ENCODE data around the gene STX2. TPM values are rescaled to one million over a fixed set of nuclear protein-coding genes. Genes with fewer than 3 reads are reported as not detected.
"Not testable (repeated sequence)": the region's sequence is repeated elsewhere in the genome, so short reads cannot be mapped to it uniquely, and the experiment has no call there.

Gene STX2
- total and polyA plus RNA-seq, 4 donors: 15.8 to 31.5 (median 25.7) TPM

GRCh38 chr12:130859161-130859560 is 20.1 kb upstream of the STX2 start:
- Histone ChIP-seq H3K27me3 (ENCODE audit: control insufficient read depth in 1 of 2, insufficient read depth in 2 of 2, low read length in 1 of 2) (no peaks in the 10 kb centered on the region), H3K4me3 (ENCODE audit: low read length in 2 of 2) (no peak overlapping the region), H3K9me3 (ENCODE audit: control insufficient read depth, low read length) (no peaks in the 10 kb centered on the region), H3K4me1 (ENCODE audit: control insufficient read depth in 1 of 2, insufficient read depth in 2 of 2, low read length in 2 of 2) (no peaks in the 10 kb centered on the region), H3K36me3 (ENCODE audit: control insufficient read depth in 1 of 2, insufficient read depth in 2 of 2, low read length in 1 of 2) (no peaks in the 10 kb centered on the region), H3K27ac (ENCODE audit: low read depth in 1 of 2, low read length in 2 of 2) (no peak overlapping the region)
- intact Hi-C loops (cut with DNase I): no loop called here
- 92 to 93% methylated on average over 6 of the region's 6 CpGs for WGBS, 2 donors
- DNase-seq: peak in 1 of 2 donors; percentile 65
- ATAC-seq (ENCODE audit: low FRiP score): no peak

GRCh38 chr12:130858084-130858483 is 19.0 kb upstream of the STX2 start:
- no peaks in the 10 kb centered on the region for H3K36me3 ChIP-seq (ENCODE audit: control insufficient read depth in 1 of 2, insufficient read depth in 2 of 2, low read length in 1 of 2)
- H3K4me3 ChIP-seq (ENCODE audit: low read length in 2 of 2): no peak overlapping the region
- no peak overlapping the region for H3K27ac ChIP-seq (ENCODE audit: low read depth in 1 of 2, low read length in 2 of 2)
- intact Hi-C loops (cut with DNase I): no loop called here
- H3K4me1 ChIP-seq (ENCODE audit: control insufficient read depth in 1 of 2, insufficient read depth in 2 of 2, low read length in 2 of 2): no peaks in the 10 kb centered on the region
- H3K9me3 ChIP-seq (ENCODE audit: control insufficient read depth, low read length): no peaks in the 10 kb centered on the region
- no peaks in the 10 kb centered on the region for H3K27me3 ChIP-seq (ENCODE audit: control insufficient read depth in 1 of 2, insufficient read depth in 2 of 2, low read length in 1 of 2)
- ATAC-seq (ENCODE audit: low FRiP score): no peak
- DNase-seq: peak in 1 of 2 donors; percentile 2
- 78 to 80% methylated on average over 4 of the region's 4 CpGs for WGBS, 2 donors

GRCh38 chr12:130856088-130856487 is 17.0 kb upstream of the STX2 start:
- 73 to 74% methylated on average over 4 of the region's 4 CpGs for WGBS, 2 donors
- Histone ChIP-seq H3K4me1 (ENCODE audit: control insufficient read depth in 1 of 2, insufficient read depth in 2 of 2, low read length in 2 of 2) (no peaks in the 10 kb centered on the region), H3K36me3 (ENCODE audit: control insufficient read depth in 1 of 2, insufficient read depth in 2 of 2, low read length in 1 of 2) (no peaks in the 10 kb centered on the region), H3K27ac (ENCODE audit: low read depth in 1 of 2, low read length in 2 of 2) (no peak overlapping the region), H3K9me3 (ENCODE audit: control insufficient read depth, low read length) (no peaks in the 10 kb centered on the region), H3K27me3 (ENCODE audit: control insufficient read depth in 1 of 2, insufficient read depth in 2 of 2, low read length in 1 of 2) (no peaks in the 10 kb centered on the region), H3K4me3 (ENCODE audit: low read length in 2 of 2) (no peak overlapping the region)
- no peak for DNase-seq
- intact Hi-C loops (cut with DNase I): no loop called here
- no peak for ATAC-seq (ENCODE audit: low FRiP score)

GRCh38 chr12:130850418-130851021 is 11.5 kb upstream of the STX2 start:
- no peak overlapping the region for H3K4me3 ChIP-seq (ENCODE audit: low read length in 2 of 2)
- no peak for DNase-seq
- WGBS, 2 donors: 64 to 71% methylated on average over 12 of the region's 12 CpGs
- H3K4me1 ChIP-seq (ENCODE audit: control insufficient read depth in 1 of 2, insufficient read depth in 2 of 2, low read length in 2 of 2): no peaks in the 10 kb centered on the region
- ATAC-seq (ENCODE audit: low FRiP score): no peak
- H3K9me3 ChIP-seq (ENCODE audit: control insufficient read depth, low read length): no peaks in the 10 kb centered on the region
- no peaks in the 10 kb centered on the region for H3K36me3 ChIP-seq (ENCODE audit: control insufficient read depth in 1 of 2, insufficient read depth in 2 of 2, low read length in 1 of 2)
- H3K27me3 ChIP-seq (ENCODE audit: control insufficient read depth in 1 of 2, insufficient read depth in 2 of 2, low read length in 1 of 2): no peaks in the 10 kb centered on the region
- intact Hi-C loops (cut with DNase I): no loop called here
- H3K27ac ChIP-seq (ENCODE audit: low read depth in 1 of 2, low read length in 2 of 2): no peak overlapping the region

DNA sequence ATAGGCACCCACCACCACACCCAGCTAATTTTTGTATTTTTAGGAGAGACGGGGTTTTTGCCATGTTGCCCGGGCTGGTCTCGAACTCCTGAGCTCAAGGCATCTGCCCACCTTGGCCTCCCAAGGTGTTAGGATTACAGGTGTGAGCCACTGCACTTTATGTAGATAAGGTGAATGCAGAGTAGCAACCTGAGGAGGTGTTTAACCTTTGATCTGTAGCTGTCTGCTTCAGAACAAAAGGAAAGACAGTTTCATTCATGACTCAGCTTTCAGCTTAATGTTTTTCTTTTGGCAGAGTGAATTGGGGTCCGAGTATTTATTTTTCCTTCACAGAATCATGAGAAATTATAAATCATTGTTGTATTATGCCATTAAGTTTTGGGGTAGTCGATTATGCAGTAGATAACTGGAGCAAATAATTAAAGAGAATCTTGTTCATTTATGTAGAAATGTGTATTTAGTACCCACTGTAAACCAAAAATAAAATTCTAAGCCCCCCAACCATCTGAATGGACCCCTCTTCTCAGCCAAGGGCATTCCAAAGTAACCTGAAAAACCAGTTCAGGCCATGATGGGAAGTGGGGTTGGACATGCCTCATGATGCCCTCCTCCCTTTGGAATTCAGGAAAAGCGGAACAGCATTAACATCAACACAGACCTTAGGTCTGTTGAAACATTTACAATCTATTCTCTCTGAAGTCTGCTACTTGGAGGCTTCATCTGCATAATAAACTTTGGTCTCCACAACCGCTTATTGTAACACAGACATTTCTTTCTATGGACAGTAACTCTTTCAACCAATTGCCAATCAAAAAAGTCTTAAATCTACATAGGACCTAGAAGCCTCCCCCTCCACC is 10.7 kb upstream of the STX2 start:
- no peaks in the 10 kb centered on the region for H3K36me3 ChIP-seq (ENCODE audit: control insufficient read depth in 1 of 2, insufficient read depth in 2 of 2, low read length in 1 of 2)
- H3K4me1 ChIP-seq (ENCODE audit: control insufficient read depth in 1 of 2, insufficient read depth in 2 of 2, low read length in 2 of 2): no peaks in the 10 kb centered on the region
- intact Hi-C loops (cut with DNase I): no loop called here
- ATAC-seq (ENCODE audit: low FRiP score): no peak
- no peaks in the 10 kb centered on the region for H3K9me3 ChIP-seq (ENCODE audit: control insufficient read depth, low read length)
- H3K4me3 ChIP-seq (ENCODE audit: low read length in 2 of 2): no peak overlapping the region
- no peak for DNase-seq
- H3K27me3 ChIP-seq (ENCODE audit: control insufficient read depth in 1 of 2, insufficient read depth in 2 of 2, low read length in 1 of 2): no peaks in the 10 kb centered on the region
- WGBS, 2 donors: 52 to 55% methylated on average over 7 of the region's 7 CpGs
- no peak overlapping the region for H3K27ac ChIP-seq (ENCODE audit: low read depth in 1 of 2, low read length in 2 of 2)

GRCh38 chr12:130848785-130849305 is 9.8 kb upstream of the STX2 start:
- WGBS, 2 donors: 96 to 100% methylated on average over 1 of the region's 1 CpG

GRCh38 chr12:130848105-130848504 is 9.1 kb upstream of the STX2 start:
- H3K4me3 ChIP-seq (ENCODE audit: low read length in 2 of 2); intact Hi-C loops (cut with DNase I); DNase-seq; H3K36me3 ChIP-seq (ENCODE audit: control insufficient read depth in 1 of 2, insufficient read depth in 2 of 2, low read length in 1 of 2); H3K27me3 ChIP-seq (ENCODE audit: control insufficient read depth in 1 of 2, insufficient read depth in 2 of 2, low read length in 1 of 2); H3K4me1 ChIP-seq (ENCODE audit: control insufficient read depth in 1 of 2, insufficient read depth in 2 of 2, low read length in 2 of 2); ATAC-seq (ENCODE audit: low FRiP score); H3K27ac ChIP-seq (ENCODE audit: low read depth in 1 of 2, low read length in 2 of 2); H3K9me3 ChIP-seq (ENCODE audit: control insufficient read depth, low read length): not testable (repeated sequence)
- 90 to 98% methylated on average over 6 of the region's 6 CpGs for WGBS, 2 donors

More at GRCh38 chr12:130848785-130849305, 9.8 kb upstream of the STX2 start:
- H3K4me1 ChIP-seq (ENCODE audit: control insufficient read depth in 1 of 2, insufficient read depth in 2 of 2, low read length in 2 of 2); intact Hi-C loops (cut with DNase I); H3K36me3 ChIP-seq (ENCODE audit: control insufficient read depth in 1 of 2, insufficient read depth in 2 of 2, low read length in 1 of 2); H3K4me3 ChIP-seq (ENCODE audit: low read length in 2 of 2); ATAC-seq (ENCODE audit: low FRiP score); H3K9me3 ChIP-seq (ENCODE audit: control insufficient read depth, low read length); DNase-seq; H3K27me3 ChIP-seq (ENCODE audit: control insufficient read depth in 1 of 2, insufficient read depth in 2 of 2, low read length in 1 of 2); H3K27ac ChIP-seq (ENCODE audit: low read depth in 1 of 2, low read length in 2 of 2): not testable (repeated sequence)

DNA sequence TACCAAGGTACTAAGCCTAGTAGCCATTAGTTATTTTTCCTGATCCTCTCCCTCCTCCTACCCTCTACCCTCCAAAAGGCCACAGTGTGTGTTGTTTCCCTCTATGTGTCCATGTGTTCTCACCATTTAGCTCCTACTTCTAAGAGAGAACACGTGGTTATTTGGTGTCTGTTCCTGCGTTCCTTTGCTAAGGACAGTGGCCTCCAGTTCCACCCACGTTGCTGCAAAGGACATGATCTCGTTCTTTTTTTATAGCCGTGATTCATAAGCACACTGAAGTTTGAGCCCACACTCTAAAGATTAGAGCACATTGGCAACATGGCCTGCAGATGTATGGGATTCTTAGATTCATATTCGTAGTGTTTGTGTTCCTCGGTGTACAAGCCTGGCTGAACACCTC is 8.1 kb upstream of the STX2 start:
- intact Hi-C loops (cut with DNase I): no loop called here
- DNase-seq (no peak), ATAC-seq (ENCODE audit: low FRiP score) (no peak)
- Histone ChIP-seq H3K4me1 (ENCODE audit: control insufficient read depth in 1 of 2, insufficient read depth in 2 of 2, low read length in 2 of 2) (no peaks in the 10 kb centered on the region), H3K4me3 (ENCODE audit: low read length in 2 of 2) (no peak overlapping the region), H3K27me3 (ENCODE audit: control insufficient read depth in 1 of 2, insufficient read depth in 2 of 2, low read length in 1 of 2) (no peaks in the 10 kb centered on the region), H3K27ac (ENCODE audit: low read depth in 1 of 2, low read length in 2 of 2) (no peak overlapping the region), H3K9me3 (ENCODE audit: control insufficient read depth, low read length) (no peaks in the 10 kb centered on the region), H3K36me3 (ENCODE audit: control insufficient read depth in 1 of 2, insufficient read depth in 2 of 2, low read length in 1 of 2) (no peaks in the 10 kb centered on the region)
- 36 to 37% methylated on average over 7 of the region's 7 CpGs for WGBS, 2 donors

DNA sequence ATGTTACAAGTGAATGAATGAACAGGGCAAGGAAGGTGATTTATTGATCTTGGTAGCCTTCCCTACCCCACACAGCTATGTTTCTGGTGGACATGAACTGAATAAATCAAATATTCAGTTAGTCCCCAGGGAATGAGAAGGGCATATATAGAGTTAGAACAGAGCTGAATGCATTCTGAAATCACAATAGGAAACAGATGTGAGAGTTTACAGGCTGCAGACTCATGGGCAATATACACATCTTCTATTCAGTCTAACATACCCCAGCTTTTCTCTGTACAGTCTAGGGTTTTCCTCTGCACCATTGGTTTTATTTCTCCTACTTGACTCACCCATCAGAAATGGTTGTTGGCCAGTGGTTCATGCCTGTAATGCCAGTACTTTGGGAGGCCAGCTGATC is 7.3 kb upstream of the STX2 start:
- intact Hi-C loops (cut with DNase I): no loop called here
- ATAC-seq (ENCODE audit: low FRiP score) (no peak), DNase-seq (no peak)
- H3K36me3 ChIP-seq (ENCODE audit: control insufficient read depth in 1 of 2, insufficient read depth in 2 of 2, low read length in 1 of 2): no peaks in the 10 kb centered on the region
- no peak overlapping the region for H3K27ac ChIP-seq (ENCODE audit: low read depth in 1 of 2, low read length in 2 of 2)
- no peaks in the 10 kb centered on the region for H3K27me3 ChIP-seq (ENCODE audit: control insufficient read depth in 1 of 2, insufficient read depth in 2 of 2, low read length in 1 of 2)
- no peaks in the 10 kb centered on the region for H3K4me1 ChIP-seq (ENCODE audit: control insufficient read depth in 1 of 2, insufficient read depth in 2 of 2, low read length in 2 of 2)
- H3K9me3 ChIP-seq (ENCODE audit: control insufficient read depth, low read length): no peaks in the 10 kb centered on the region
- no peak overlapping the region for H3K4me3 ChIP-seq (ENCODE audit: low read length in 2 of 2)

Data from aorta (tissue), 5 donors.